Astrocyte of the hippocampus (primary cell): Measurements from ENCODE around the gene TIE1.

Experiments
- DNase-seq: peaks from one replicate; pipeline ENCODE4 v3.0.0; 2011; ENCODE audit warnings: low read depth, low spot score

Gene TIE1

DNA sequence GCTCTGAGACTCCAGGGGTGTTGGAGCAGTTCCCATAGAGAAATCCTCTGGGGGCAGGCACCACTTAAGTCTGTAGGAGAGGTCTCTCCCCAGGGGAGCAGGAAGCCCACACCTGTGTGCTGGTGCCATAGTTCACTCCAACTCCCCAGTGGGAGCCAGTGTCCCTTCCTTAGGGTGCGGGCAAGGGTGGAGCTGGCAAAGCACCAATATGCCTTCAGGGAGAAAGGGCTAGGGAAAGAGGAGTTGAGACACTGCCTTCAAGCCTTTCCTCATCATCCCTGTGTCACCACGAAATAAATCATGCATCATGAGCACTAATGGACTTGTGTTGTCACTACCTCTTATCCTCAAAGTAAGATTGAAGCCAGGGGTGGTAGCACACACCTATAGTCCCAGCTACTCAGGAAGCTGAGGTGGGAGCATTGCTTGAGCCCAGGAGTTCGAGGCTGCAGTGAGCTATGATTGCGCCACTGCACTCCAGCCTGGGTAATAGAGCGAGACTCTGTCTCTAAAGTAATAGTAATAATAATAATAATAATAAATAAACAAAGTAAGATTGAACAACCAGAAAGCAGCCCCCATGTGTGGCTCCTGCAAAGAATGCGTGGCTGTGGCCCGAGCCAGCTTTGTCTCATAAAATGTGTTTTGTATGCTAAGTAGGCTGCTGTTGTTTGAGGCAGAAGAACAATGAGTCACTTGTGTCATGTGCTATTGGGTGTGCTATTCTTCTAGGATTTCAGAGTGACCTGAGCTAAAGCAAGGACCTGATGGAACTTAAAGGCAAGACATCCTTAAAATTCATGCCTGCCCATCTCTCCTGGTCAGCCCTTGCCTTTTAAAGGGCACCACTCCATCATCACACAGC, 6.7 kb upstream of the TIE1 start:
- peak; percentile 65 for DNase-seq

DNA sequence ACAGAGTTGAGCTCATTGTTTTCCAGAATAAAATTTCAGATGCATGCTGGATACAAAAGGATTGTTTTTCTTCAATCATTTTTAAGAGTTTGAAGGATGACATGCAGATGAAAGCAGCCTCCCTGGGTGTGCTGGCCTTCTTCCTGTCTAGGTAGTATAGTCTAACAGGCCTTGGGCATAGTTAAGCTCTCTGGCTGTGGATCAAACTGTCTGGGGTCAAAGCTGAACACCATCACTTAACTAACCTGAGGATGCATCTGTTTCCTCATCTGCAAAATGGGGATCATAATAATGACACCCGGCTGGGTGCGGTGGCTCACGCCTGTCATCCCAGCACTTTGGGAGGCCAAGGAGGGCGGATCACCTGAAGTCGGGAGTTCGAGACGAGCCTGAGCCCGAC, 6.0 kb upstream of the TIE1 start:
- no peak for DNase-seq

DNA sequence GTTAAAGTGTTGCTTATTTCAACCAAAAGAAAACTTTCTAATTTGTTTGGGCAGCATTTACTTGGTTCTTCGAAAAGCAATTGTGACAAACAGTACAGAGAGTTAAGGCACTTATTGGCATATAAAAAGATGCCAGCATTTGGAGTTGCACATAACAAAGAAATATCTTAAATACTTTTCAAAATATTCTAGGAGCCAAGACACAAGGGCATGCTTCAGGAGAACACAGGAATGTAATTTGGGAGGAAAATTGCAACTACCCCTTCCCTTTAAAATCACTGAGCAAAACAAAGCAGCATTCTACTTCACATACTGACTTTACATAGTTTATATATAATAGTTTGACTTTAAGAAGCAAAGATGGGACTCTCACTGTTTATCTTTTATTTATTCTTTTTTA, 4.6 kb upstream of the TIE1 start:
- DNase-seq, result peak; percentile 55

DNA sequence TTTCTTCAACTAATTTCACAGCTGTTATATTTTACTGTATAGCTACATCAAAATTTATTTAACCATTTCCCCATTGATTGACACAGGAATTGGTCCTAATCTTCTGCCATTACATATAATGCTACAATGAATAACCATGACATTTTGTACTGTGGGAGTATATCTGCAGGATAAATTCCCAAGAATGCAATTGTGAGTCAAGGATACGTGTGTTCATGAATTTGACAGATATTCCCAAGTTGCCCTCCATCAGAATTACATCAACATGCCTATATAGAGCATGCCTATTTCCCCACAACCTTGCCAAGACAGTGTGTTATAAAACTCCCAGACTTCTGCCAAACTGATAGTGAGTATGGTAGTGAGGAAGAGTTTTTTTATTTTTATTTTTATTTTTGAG, 2.7 kb upstream of the TIE1 start:
- no peak for DNase-seq

DNA sequence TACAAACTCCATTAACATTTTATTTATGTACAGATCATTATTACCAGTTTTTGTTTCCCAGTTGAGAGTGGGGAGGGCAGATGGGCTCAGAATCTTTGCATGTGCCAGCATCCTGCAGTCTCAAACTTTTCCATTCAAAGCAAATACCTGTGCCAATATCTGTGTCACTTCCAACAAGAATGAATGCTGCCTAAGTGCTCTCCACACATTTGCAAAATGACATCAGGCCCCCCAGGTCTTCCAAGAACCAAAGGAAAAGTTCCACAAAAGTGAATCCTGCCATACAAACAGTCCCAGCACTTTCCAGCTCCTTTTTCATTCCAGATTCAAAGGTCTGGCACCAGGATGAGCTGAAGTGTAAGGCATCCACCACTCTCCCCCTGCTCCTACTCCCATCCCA, 1.7 kb upstream of the TIE1 start:
- DNase-seq, result no peak

DNA sequence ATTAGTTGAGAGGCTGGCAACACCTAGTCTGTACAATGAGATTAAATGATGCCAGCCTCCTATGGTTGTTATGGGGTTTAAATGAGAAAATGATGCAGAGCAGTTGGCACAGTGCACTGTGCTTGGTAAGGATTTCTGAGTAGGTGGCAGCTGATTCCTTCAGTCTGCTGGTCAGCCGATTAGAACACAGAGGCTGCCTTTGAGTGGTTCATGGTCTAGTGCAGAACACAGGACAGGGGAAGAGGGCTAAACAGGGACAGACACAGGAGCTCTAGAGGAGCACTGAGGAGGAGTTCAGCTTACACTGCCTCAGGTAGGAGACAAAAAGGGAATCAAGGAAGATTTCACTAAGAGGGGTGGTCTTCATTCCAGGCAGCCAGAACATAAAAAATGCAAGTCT, 1.4 kb downstream of the TIE1 start:
- DNase-seq, result no peak

DNA sequence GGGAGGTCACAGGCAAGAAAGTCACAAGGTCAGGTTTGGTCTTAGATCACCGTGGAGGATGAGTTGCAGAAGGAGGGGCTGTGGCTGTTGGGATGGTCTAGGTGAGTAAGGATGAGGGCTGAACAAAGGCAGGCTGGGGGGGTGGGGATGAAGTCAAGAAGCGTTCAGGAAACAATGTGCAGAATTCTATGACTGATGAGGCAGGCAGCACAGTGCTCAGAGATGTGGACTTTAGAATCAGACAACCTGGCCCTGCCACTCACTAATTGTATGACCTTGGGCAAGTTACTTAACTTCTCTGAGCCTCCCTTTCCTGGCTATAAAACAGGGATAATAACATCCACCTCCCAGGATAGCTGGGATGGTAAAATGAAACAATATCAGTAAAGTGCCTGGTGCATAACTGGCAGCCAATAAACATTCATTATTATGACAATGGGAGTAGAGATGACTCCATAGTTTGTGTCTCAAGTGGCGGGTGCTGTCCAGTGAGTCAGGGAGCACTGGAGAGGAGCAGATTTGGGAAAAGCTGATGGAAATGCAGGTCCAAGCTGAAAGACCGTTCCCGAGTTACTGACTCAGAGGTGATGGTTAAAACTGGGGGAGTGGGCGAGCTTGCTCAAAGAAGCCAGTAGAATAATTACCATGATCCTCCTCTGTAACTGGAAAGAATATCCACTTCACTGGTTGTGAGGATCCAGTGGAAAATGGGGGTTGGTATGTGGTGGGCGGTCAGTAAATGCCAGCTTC, 2.1 kb downstream of the TIE1 start:
- peak; percentile 33 for DNase-seq

DNA sequence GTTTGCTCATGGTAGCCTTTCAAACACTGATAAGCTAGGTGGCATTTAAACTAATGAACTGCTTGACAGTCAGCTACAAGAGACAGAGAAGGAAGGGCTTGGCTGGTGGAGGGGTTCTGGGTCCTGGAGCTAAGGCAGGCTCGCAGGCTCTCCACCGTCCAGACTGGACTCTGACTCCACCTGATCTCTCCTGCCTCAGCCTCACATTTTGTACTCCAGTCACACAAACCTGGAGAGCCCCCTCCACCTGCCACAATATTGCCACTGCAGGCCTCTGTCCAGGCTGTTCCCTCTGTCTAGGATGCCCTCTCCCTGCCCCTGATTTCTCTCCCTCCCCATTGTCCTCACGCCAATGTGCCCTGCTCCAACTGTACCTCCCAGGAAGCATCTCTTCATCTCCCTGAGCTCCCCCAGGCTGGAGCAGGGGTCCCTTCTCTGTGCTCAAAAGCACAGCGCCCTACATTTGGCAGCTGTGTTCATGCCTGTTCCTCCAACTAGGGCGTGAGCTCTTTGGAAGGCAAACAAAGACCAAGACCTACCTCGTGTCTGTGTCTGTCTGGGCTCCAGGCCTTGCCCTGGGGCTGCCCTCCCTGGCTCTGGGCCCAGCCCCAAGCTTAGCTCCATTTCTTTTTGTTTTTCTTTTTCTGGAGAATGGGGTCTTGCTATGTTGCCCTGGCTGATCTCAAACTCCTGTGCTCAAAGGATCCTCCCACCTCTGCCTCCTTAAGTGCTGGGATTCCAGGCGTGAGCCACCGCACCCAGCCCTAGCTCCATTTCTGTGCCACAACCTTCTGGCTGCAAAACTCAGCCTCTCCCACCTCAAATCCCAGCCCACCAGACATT, 2.9 kb downstream of the TIE1 start:
- DNase-seq, result no peak

DNA sequence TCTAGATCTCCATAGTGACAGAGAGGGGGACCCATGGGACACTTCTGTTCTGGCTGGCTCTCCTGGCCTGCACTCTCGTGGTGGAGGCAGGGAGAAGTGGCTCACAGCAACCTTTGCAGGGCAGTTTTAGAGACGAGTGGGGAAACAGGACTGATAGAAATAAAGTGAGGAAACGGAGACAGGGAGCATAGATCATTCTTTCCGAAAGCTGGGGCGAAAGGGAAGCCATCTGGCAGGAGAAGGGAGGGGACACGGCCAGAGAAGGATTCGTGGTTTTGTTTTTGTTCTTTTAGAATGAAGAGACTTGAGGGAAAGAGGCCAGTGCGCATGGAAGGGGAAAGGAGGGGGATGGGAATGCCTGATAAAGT, 3.5 kb downstream of the TIE1 start:
- DNase-seq, result no peak

DNA sequence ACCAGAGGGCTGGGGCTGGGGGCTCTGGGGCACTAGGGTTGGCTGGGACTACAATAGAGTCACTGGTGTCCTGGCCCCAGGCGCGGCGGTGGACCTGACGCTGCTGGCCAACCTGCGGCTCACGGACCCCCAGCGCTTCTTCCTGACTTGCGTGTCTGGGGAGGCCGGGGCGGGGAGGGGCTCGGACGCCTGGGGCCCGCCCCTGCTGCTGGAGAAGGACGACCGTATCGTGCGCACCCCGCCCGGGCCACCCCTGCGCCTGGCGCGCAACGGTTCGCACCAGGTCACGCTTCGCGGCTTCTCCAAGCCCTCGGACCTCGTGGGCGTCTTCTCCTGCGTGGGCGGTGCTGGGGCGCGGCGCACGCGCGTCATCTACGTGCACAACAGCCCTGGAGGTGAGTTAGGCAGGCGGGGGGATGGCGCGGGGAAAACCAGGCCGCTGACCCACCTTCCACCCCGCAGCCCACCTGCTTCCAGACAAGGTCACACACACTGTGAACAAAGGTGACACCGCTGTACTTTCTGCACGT, 4.1 kb downstream of the TIE1 start:
- DNase-seq, result no peak

DNA sequence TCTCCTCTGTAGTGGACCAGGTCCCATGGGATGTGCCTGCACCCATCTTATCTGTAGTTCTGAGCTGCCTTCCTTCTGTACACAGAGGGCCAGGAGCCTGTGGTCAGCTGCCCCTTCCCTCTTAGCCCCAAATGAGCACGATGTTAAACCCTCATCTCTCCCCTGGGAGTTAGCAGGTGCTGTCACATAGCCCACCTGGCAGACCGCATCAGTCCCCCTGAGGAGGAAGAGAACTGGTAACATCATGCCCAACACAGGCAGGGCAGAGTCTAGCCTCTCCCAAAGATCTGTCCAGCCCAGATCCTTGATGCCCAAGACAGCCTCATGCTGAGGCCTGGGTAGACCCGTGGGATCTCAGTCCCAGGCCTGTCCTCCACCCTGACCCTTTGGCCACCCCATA, 4.7 kb downstream of the TIE1 start:
- DNase-seq, result no peak

DNA sequence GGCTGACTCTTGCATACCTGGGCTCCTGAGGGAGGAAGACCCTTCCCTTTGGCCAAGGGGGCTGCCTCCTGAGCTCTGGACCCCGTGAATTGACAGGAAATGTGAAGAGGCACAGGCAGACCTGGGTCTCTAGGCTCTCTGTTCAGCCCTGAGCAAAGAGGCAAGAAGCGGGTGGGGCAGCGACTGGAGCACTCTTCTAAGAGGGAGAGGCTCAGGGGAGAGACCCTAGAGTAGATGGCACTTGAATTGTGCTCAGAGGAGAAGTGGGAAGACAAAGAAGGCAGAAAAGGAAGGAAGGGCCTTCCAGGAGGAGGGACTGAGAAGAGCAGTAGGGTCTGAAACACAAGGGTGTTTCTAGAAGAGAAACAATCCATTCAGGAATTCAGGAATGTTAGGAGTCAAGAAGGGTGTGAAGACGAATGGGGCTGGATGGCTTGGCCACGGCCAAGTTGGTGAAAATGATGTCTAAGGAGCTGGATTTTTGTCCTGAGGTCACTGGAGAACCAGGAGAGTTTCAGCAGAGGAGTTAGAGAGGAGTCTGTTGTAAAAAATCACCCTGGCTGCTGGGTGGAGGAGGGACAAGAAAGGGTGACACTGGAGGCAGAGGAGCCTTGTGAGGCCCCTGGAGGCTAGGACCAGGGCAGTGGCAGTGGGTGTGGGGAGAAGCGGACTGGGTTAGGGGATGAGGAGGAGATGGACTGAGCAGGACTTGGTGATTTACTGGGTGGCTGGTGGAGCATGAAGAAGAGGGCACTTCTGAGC, 5.3 kb downstream of the TIE1 start:
- DNase-seq, result no peak

DNA sequence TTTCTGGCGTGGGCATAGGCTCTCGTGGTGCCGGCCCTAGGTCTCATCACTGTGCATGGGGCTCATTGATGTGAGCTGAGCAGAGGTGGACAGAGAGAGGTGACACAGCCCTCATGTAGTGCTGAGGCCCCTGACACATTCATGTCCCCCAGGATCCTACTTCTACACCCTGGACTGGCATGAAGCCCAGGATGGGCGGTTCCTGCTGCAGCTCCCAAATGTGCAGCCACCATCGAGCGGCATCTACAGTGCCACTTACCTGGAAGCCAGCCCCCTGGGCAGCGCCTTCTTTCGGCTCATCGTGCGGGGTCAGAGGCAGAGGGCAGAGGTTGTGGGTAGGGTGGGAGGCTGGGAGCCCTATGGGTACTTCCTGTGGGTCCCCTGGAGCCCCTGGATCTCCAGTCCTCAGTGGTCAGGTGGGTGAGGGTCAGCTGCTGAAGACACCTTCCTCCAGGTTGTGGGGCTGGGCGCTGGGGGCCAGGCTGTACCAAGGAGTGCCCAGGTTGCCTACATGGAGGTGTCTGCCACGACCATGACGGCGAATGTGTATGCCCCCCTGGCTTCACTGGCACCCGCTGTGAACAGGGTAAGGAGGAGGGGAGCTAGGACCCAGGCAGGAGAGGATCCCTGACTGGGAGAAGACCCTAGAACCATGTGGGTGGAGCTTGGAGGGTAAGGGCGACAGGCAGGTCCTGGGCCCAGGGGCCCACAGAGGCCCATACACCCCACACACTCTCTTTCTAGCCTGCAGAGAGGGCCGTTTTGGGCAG, 6.1 kb downstream of the TIE1 start:
- DNase-seq, result no peak

DNA sequence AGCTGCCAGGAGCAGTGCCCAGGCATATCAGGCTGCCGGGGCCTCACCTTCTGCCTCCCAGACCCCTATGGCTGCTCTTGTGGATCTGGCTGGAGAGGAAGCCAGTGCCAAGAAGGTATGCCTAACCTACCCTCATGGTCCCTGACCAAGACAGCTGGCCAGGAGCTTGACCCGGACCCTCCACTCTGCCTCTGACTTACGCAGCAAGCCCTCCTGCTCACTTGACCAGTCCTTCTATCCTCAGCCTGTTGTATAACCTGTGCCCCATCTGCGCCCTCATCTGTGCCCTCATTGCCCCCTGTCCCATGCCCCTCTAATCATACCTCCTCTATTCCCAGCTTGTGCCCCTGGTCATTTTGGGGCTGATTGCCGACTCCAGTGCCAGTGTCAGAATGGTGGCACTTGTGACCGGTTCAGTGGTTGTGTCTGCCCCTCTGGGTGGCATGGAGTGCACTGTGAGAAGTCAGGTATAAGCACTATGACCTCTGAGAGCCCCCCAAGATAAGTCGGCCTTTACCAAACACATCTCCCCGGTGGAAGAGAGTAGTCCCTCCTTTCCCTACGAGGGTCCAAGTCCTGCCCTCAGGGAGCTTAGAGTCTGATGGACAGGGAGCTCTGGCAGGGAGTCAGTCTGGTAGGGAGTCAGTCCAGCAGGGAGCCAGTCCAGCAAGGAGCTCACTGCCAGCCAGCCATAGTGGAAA, 6.8 kb downstream of the TIE1 start:
- no peak for DNase-seq

DNA sequence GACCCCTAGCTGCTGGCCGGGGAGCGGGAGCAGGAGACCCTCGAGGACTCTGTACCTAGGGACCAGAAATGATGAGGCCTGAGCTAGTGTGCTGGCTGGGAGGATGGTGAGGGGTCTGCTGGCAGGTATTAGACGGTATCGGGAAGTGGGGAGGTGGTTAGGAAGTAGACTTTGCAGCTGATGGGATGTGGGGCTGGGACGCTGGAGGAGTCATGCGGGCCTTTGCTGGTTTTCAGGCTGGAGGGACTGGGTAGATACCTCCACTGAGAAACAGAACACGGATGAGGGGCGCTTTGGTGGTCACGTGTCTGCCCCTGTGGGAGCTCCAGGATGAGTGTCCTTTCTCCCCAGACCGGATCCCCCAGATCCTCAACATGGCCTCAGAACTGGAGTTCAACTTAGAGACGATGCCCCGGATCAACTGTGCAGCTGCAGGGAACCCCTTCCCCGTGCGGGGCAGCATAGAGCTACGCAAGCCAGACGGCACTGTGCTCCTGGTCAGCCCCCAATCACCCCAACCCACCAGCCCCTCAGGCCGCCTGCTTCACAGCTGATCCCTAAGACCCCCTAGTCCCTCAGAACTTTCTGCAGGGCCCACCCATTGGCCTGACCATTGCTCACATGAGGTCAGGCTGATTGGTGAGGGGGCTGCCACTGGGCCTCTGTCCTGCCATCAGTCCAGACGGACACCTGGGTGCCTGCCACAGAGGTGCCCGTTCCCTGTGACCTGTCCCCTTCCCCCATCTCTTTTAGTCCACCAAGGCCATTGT, 8.0 kb downstream of the TIE1 start:
- no peak for DNase-seq

DNA sequence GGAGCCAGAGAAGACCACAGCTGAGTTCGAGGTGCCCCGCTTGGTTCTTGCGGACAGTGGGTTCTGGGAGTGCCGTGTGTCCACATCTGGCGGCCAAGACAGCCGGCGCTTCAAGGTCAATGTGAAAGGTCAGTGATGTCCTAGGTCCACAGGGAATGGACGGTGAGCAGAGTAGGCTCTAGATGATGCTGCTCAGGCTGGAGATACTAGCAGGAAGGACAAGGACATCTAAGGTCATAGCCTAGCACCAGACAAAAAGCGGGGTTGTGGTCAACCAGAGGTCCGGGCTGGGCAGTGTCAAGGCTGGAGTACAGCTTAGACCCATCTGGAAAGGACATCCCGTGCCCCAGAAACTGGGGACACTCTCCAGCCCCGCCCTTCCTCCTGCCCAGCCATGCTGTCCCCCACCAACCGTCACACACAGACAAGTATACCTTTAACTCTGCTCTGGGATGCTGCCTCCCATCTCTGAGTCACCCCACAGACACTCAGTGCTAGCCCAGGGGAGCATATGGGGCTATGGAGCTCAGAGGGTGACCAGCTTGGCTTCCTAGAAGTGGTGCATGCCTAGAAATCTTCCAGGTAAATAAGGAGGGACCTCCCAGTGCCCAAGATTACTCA, 8.7 kb downstream of the TIE1 start:
- no peak for DNase-seq

DNA sequence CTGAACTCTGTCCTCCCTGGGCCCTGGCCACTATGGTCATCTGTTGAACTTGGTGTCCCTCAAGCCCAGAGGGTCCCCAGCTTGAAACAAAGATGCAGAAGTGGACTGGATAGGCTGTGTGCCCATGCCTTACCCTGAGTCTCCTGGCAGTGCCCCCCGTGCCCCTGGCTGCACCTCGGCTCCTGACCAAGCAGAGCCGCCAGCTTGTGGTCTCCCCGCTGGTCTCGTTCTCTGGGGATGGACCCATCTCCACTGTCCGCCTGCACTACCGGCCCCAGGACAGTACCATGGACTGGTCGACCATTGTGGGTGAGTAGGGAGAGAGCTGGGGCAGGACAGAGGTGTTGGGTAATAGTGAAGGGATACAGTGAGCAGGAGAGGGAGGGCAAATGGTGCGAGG, 10.7 kb downstream of the TIE1 start:
- DNase-seq, result no peak

DNA sequence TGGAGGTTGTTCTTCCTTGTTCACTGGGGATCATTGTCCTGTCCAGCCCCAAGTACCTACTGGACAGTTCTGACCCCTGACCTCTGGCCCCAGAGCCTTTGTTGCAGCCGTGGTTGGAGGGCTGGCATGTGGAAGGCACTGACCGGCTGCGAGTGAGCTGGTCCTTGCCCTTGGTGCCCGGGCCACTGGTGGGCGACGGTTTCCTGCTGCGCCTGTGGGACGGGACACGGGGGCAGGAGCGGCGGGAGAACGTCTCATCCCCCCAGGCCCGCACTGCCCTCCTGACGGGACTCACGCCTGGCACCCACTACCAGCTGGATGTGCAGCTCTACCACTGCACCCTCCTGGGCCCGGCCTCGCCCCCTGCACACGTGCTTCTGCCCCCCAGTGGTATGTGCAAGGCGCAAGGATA, 11.4 kb downstream of the TIE1 start:
- DNase-seq, result no peak
